GM21515 (cell line): ENCODE measurements around the gene GPX2.
A peak's percentile ranks its signal among the peaks of the same experiment; 100 is the strongest.

Source experiments
- ATAC-seq: cut with Tn5 transposase; IDR thresholded peaks from one replicate; pipeline ENCODE4 v1.9.1; 2021; ENCODE audit not compliant: unreplicated experiment

Gene GPX2

GRCh38 chr14:64942531-64943111 is at the start of gene GPX2:
GPX2 (minus strand) TSS chr14:64942745; CDS start chr14:64942726, 19 bp downstream.
- no peak for ATAC-seq

- ATAC-seq = no peak
Observed at GRCh38 chr14:64990939-64991338, 48.4 kb upstream of the GPX2 start.

GRCh38 chr14:64990296-64990695 is 47.8 kb upstream of the GPX2 start:
- no peak for ATAC-seq

GRCh38 chr14:64987438-64987767 is 44.9 kb upstream of the GPX2 start:
- no peak for ATAC-seq

GRCh38 chr14:64986648-64987437 is 44.3 kb upstream of the GPX2 start, which contains the start of gene FNTB:
FNTB (plus strand) TSS chr14:64986895; CDS start chr14:64986954, 59 bp downstream.
- peak; percentile 95 for ATAC-seq

- no peak for ATAC-seq
Observed at GRCh38 chr14:64983439-64984310, 41.1 kb upstream of the GPX2 start.

- ATAC-seq = no peak
Observed at GRCh38 chr14:64979336-64980074, 37.0 kb upstream of the GPX2 start.

- ATAC-seq = no peak
Observed at GRCh38 chr14:64974563-64974962, 32.0 kb upstream of the GPX2 start.

GRCh38 chr14:64973826-64974225 is 31.3 kb upstream of the GPX2 start:
- ATAC-seq = no peak

- no peak for ATAC-seq
Observed at GRCh38 chr14:64973026-64973442, 30.5 kb upstream of the GPX2 start.

GRCh38 chr14:64971943-64972791 is 29.6 kb upstream of the GPX2 start, which contains the start of gene RAB15:
RAB15 (minus strand) TSS chr14:64972336; CDS start chr14:64972076, 260 bp downstream.
- no peak for ATAC-seq

- ATAC-seq = no peak
Observed at GRCh38 chr14:64971491-64971942, 29.0 kb upstream of the GPX2 start.

- no peak for ATAC-seq
Observed at GRCh38 chr14:64970776-64971477, 28.4 kb upstream of the GPX2 start.

- ATAC-seq = no peak
Observed at GRCh38 chr14:64970041-64970440, 27.5 kb upstream of the GPX2 start.

GRCh38 chr14:64968651-64969050 is 26.1 kb upstream of the GPX2 start:
- ATAC-seq = no peak

- ATAC-seq = no peak
Observed at GRCh38 chr14:64968167-64968566, 25.6 kb upstream of the GPX2 start.

- ATAC-seq = no peak
Observed at GRCh38 chr14:64966976-64967375, 24.4 kb upstream of the GPX2 start.

GRCh38 chr14:64965356-64966000 is 22.9 kb upstream of the GPX2 start:
- ATAC-seq = no peak

- ATAC-seq = no peak
Observed at GRCh38 chr14:64963611-64964010, 21.1 kb upstream of the GPX2 start.
